Endothelial cell of umbilical vein (primary cell): Measurements from ENCODE around the gene SLC2A11. TPM values are rescaled to one million over a fixed set of nuclear protein-coding genes. Genes with fewer than 3 reads are reported as not detected.

Experiments
- BruUV-seq: library from RNA; stranded (reverse); fragments of 400-500 nt; replicated peaks from 2 replicates; lab custom pipeline; 2021; lab: Mats Ljungman, UMichigan
- CTCF ChIA-PET: fragments of 300-600, 350-600 bp; sonication (Branson Sonifier 250); formaldehyde crosslinking; loops from one replicate; lab custom pipeline; 2021; ENCODE audit warnings: antibody characterized with exemption, inconsistent platforms; lab: Charles Lee
- POLR2A ChIA-PET: fragments of 300-600, 350-600 bp; sonication (Branson Sonifier 250); formaldehyde crosslinking; loops from one replicate; lab custom pipeline; 2021; ENCODE audit warnings: antibody characterized with exemption, inconsistent platforms; lab: Charles Lee
- DNase-seq: peaks from one replicate; pipeline ENCODE4 v3.0.0-alpha.2; 2011; ENCODE audit warnings: low read depth, low spot score
- FAIRE-seq: peaks from 2 replicates; lab custom pipeline; 2011; peaks lifted over from hg19 to GRCh38; lab: Jason Lieb, UNC
- H2AFZ ChIP-seq: 2 replicates; pipeline ENCODE4 v1.6.0; 2012; ENCODE audit warnings: low read depth, low read length, control low read depth, inconsistent platforms
- H3K27ac ChIP-seq: 2 replicates; pipeline ENCODE4 v1.5.1; 2011; ENCODE audit warnings: low read depth, mild to moderate bottlenecking, control low read depth, low read length, moderate library complexity; ENCODE audit not compliant: insufficient read depth
- H3K27me3 ChIP-seq, 2 experiments: 2 replicates each; pipeline versions ENCODE4 v1.6.0 to v1.6.1; 2011; ENCODE audit warnings: low read length in 2 of 2, mixed read lengths in 1 of 2; ENCODE audit not compliant: control insufficient read depth in 2 of 2, insufficient read depth in 2 of 2
- H3K36me3 ChIP-seq, 2 experiments: 2 replicates in 1 of 2; 3 replicates in 1 of 2; pipeline ENCODE4 v1.5.1; 2011; ENCODE audit warnings: low read length in 2 of 2, mild to moderate bottlenecking in 1 of 2, moderate library complexity in 1 of 2; ENCODE audit not compliant: control insufficient read depth in 2 of 2, insufficient read depth in 2 of 2; ENCODE audit errors: extremely low read depth in 1 of 2
- H3K4me1 ChIP-seq: 3 replicates; pipeline ENCODE4 v1.5.1; 2011; ENCODE audit warnings: mild to moderate bottlenecking, low read length; ENCODE audit not compliant: control insufficient read depth, insufficient read depth; ENCODE audit errors: extremely low read depth
- H3K4me2 ChIP-seq: 2 replicates; pipeline ENCODE4 v1.6.1; 2011; ENCODE audit warnings: low read length, control low read depth, mixed read lengths; ENCODE audit not compliant: insufficient read depth
- H3K4me3 ChIP-seq, 3 experiments: fragments of 200-600 bp in 1 of 3; sonication (generic), shearing (Covaris generic) in 1 of 3; replicated peaks in 1 of 3; 2 replicates each; pipeline ENCODE4 v1.5.1; 2011 to 2016; ENCODE audit warnings: control low read depth in 3 of 3, low read length in 3 of 3, mild to moderate bottlenecking in 2 of 3, inconsistent platforms in 1 of 3, low read depth in 1 of 3, moderate library complexity in 1 of 3; ENCODE audit not compliant: insufficient read depth in 1 of 3
- H3K79me2 ChIP-seq: 2 replicates; pipeline ENCODE4 v1.6.0; 2012; ENCODE audit warnings: low read length, inconsistent platforms; ENCODE audit not compliant: control insufficient read depth, insufficient read depth
- H3K9ac ChIP-seq: replicated peaks from 2 replicates; pipeline ENCODE3; 2011; ENCODE audit warnings: low read length, control low read depth; ENCODE audit not compliant: insufficient read depth; ENCODE audit errors: extremely low read depth
- H3K9me1 ChIP-seq: replicated peaks from 3 replicates; pipeline ENCODE4 v1.6.0; 2011; ENCODE audit warnings: mild to moderate bottlenecking, low read length; ENCODE audit not compliant: control insufficient read depth, insufficient read depth; ENCODE audit errors: extremely low read depth
- H3K9me3 ChIP-seq: replicated peaks from 2 replicates; pipeline ENCODE4 v1.5.1; 2012; ENCODE audit warnings: low read length, inconsistent platforms; ENCODE audit not compliant: control insufficient read depth, insufficient read depth
- H4K20me1 ChIP-seq: replicated peaks from 2 replicates; pipeline ENCODE3; 2011; ENCODE audit warnings: mild to moderate bottlenecking, low read length; ENCODE audit not compliant: control insufficient read depth, insufficient read depth; ENCODE audit errors: extremely low read depth
- CTCF ChIP-seq, 2 donors: IDR thresholded peaks; 1 replicate in 1 of 2; 2 replicates in 1 of 2; pipeline ENCODE4 v1.5.1; 2011; ENCODE audit warnings: low read length in 2 of 2, mild to moderate bottlenecking in 2 of 2, moderate library complexity in 2 of 2, control low read depth in 1 of 2, inconsistent platforms in 1 of 2, low read depth in 1 of 2; ENCODE audit not compliant: insufficient read depth in 1 of 2; ENCODE audit errors: extremely low read depth in 1 of 2
- EZH2 ChIP-seq: IDR thresholded peaks from 2 replicates; pipeline ENCODE4 v1.6.1; 2012; ENCODE audit warnings: borderline replicate concordance, low read depth, mild to moderate bottlenecking, moderate library complexity, low read length, inconsistent platforms; ENCODE audit not compliant: severe bottlenecking
- POLR2AphosphoS5 ChIP-seq: IDR thresholded peaks from 2 replicates; pipeline ENCODE4 v1.6.1; 2012; ENCODE audit warnings: low read depth, mild to moderate bottlenecking, control low read depth, low read length, moderate library complexity; ENCODE audit not compliant: insufficient read depth
- dilution Hi-C: fragments of 300-500 bp; cut with MboI; formaldehyde crosslinking; loops from one replicate; pipeline ENCODE4 v1.15.0; 2019; ENCODE audit warnings: low sequenced_read_pairs; ENCODE audit not compliant: extremely low pct_ligation_motif_present
- intact Hi-C: fragments of 100-400 bp; cut with micrococcal nuclease; formaldehyde crosslinking; loops from one replicate; pipeline ENCODE4 v1.10.0; 2022
- polyA plus RNA-seq, 4 experiments: library from polyadenylated mRNA; depleted of rRNA in 3 of 4; stranded (reverse) in 3 of 4; unstranded in 1 of 4; fragments of >200 nt; gene quantifications; 2 replicates each; pipeline versions ENCODE4 v1.2.1 to v1.2.3, GENCODE V29; 2011 to 2012; ENCODE audit warnings: missing spikeins in 1 of 4
- total RNA-seq: library from RNA; stranded (reverse); gene quantifications from 2 replicates; pipeline ENCODE4 v1.2.3, GENCODE V29; 2021

SLC2A11 gene
- total and polyA plus RNA-seq, 2 donors (not counting 3 experiments of a cell fraction or from before 2014, with no cell fraction given) = 4.2 to 4.6 TPM

DNA sequence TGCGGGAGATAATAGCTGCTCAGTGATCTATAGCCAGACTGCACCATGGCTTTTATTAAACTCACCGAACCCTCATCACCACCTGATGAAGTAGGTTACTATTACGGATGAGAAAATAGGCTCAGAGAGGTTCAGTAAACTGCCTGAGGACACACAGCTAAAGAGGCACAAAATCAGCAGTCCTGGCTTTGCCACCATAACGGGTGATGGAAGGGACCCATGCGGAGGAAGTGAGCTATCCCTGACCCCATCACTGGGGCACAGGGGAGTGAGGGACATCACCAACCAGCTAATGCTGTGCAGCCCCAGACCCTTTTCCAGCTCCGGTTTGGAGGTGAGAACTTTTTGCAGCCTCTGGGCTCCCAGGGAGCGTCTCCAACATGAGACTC lies 11.6 kb upstream of the SLC2A11 start:
- Histone ChIP-seq H3K9me3 (no peaks in the 10 kb centered on the region), H3K27ac (no peak overlapping the region), H3K4me2 (no peak overlapping the region), H3K27me3 (peaks cover 0 to under 1% of the 10 kb centered on the region in 2 experiments), H3K79me2 (no peaks in the 10 kb centered on the region), H4K20me1 (no peaks in the 10 kb centered on the region), H3K4me1 (peaks cover 8% of the 10 kb centered on the region), H3K36me3 (no peaks in the 10 kb centered on the region), H3K4me3 (no peak overlapping the region), H3K9ac (no peak overlapping the region), H3K9me1 (no peaks in the 10 kb centered on the region), H2AFZ (no peak overlapping the region)
- intact Hi-C loops (loop anchor here (5.0 kb wide), 3 partner anchors 129 to 304 kb away; no protein-coding TSS in a partner anchor), dilution Hi-C loops (no loop called here)
- ChIA-PET CTCF (interaction anchor here (1.0 to 3.1 kb wide), 6 partner anchors 11 to 218 kb away, joined by 3 to 17 read pairs (median 4); partner anchors contain the start of genes MIF and SLC2A11), POLR2A (interaction anchor here (0.8 kb wide), 1 partner anchor 203 kb away, joined by 4 read pairs; no protein-coding TSS in a partner anchor)
- BruUV-seq = no TSS peak
- no peak for FAIRE-seq
- TF ChIP-seq POLR2AphosphoS5 = no peak
- no peak for DNase-seq

DNA sequence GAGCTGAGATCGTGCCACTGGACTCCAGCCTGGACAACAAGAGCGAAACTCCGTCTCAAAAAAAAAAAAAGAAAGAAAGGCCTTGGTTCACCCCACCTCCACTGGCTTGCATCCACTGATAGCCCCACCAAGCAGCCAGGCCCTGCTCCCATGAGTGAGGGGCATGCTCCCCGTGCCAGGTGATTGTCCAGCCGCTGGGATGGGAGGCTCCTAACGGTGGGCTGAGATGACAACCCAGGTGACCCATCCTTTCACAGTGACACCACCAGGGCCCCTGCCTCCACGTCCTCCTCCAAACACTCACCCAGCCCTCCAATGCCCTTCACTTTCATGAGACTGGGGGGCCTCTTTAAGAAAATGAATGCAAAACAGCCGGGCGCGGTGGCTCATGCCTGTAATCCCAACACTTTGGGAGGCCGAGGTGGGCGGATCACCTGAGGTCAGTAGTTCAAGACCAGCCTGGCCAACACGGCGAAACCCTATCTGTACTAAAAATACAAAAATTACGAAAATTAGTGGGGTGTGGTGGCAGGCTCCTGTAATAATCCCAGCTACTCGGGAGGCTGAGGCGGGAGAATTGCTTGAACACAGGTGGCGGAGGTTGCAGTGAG lies 10.3 kb upstream of the SLC2A11 start:
- TF ChIP-seq CTCF (IDR thresholded peaks at IDR 0.05; ENCODE audit: extremely low read depth in 1 of 2, insufficient read depth in 1 of 2, low read depth in 1 of 2, low read length in 2 of 2) (no peak), EZH2 (no peak)
- CTCF ChIA-PET = interaction anchor here (0.9 to 2.2 kb wide), 3 partner anchors 10 to 76 kb away, joined by 3 to 12 read pairs (median 8); partner anchors contain the start of gene SLC2A11
- H3K27ac ChIP-seq = no peak overlapping the region
- no peak for DNase-seq
- peaks cover 8% of the 10 kb centered on the region for H3K4me1 ChIP-seq
- no peak overlapping the region for H3K4me2 ChIP-seq
- no peaks in the 10 kb centered on the region for H3K9me3 ChIP-seq
- no peaks in the 10 kb centered on the region for H3K79me2 ChIP-seq
- no peaks in the 10 kb centered on the region for H4K20me1 ChIP-seq
- no peak overlapping the region for H2AFZ ChIP-seq
- H3K27me3 ChIP-seq = no peaks in the 10 kb centered on the region
- no peaks in the 10 kb centered on the region for H3K36me3 ChIP-seq
- intact Hi-C loops (loop anchor here (5.0 kb wide), 3 partner anchors 130 to 305 kb away; no protein-coding TSS in a partner anchor), dilution Hi-C loops (no loop called here)
- H3K9me1 ChIP-seq = no peaks in the 10 kb centered on the region
- H3K9ac ChIP-seq = no peak overlapping the region
- BruUV-seq = no TSS peak
- POLR2A ChIA-PET = no interaction called here
- H3K4me3 ChIP-seq = no peak overlapping the region
- FAIRE-seq = no peak
